GM18511 (cell line): ENCODE data around the gene ADNP2.
A peak's percentile ranks its signal among the peaks of the same experiment; 100 is the strongest.

Experiments
- ATAC-seq: cut with Tn5 transposase; IDR thresholded peaks from one replicate; pipeline ENCODE4 v1.9.1; 2021; ENCODE audit warnings: mild to moderate bottlenecking, moderate library complexity; ENCODE audit not compliant: unreplicated experiment

Gene ADNP2

GRCh38 chr18:80108739-80109675 lies at the start of gene ADNP2:
Gene ADNP2 (plus strand): TSS chr18:80109262. CDS start chr18:80117543, 8,281 bp downstream.
- peak; percentile 62 for ATAC-seq

- ATAC-seq: no peak
Observed at GRCh38 chr18:80059945-80060344, 49.1 kb upstream of the ADNP2 start.

GRCh38 chr18:80065705-80066104 lies 43.4 kb upstream of the ADNP2 start:
- ATAC-seq: no peak

GRCh38 chr18:80067321-80067720 lies 41.7 kb upstream of the ADNP2 start:
- ATAC-seq: no peak

GRCh38 chr18:80067897-80068296 lies 41.2 kb upstream of the ADNP2 start:
- no peak for ATAC-seq

GRCh38 chr18:80068571-80069272 lies 40.3 kb upstream of the ADNP2 start:
- no peak for ATAC-seq

GRCh38 chr18:80070825-80071224 lies 38.2 kb upstream of the ADNP2 start:
- ATAC-seq: no peak

- ATAC-seq: no peak
Observed at GRCh38 chr18:80074183-80074582, 34.9 kb upstream of the ADNP2 start.

- no peak for ATAC-seq
Observed at GRCh38 chr18:80074697-80075096, 34.4 kb upstream of the ADNP2 start.

GRCh38 chr18:80075940-80076339 lies 33.1 kb upstream of the ADNP2 start:
- ATAC-seq: no peak

- ATAC-seq: no peak
Observed at GRCh38 chr18:80076379-80076778, 32.7 kb upstream of the ADNP2 start.

- no peak for ATAC-seq
Observed at GRCh38 chr18:80077873-80078272, 31.2 kb upstream of the ADNP2 start.

- no peak for ATAC-seq
Observed at GRCh38 chr18:80086281-80086680, 22.8 kb upstream of the ADNP2 start.

GRCh38 chr18:80088036-80088435 lies 21.0 kb upstream of the ADNP2 start:
- ATAC-seq: no peak

GRCh38 chr18:80088823-80089222 lies 20.2 kb upstream of the ADNP2 start:
- ATAC-seq: no peak

GRCh38 chr18:80095414-80095813 lies 13.6 kb upstream of the ADNP2 start:
- no peak for ATAC-seq

GRCh38 chr18:80096032-80096565 lies 13.0 kb upstream of the ADNP2 start:
- ATAC-seq: no peak

GRCh38 chr18:80097201-80097600 lies 11.9 kb upstream of the ADNP2 start:
- no peak for ATAC-seq

- ATAC-seq: no peak
Observed at GRCh38 chr18:80103231-80103630, 5.8 kb upstream of the ADNP2 start.

- ATAC-seq: no peak
Observed at GRCh38 chr18:80104364-80104779, 4.7 kb upstream of the ADNP2 start.

- ATAC-seq: peak; percentile 68
Observed at GRCh38 chr18:80105369-80106167, 3.5 kb upstream of the ADNP2 start.
